ENCODE data around the gene MT1E.

The MT1E gene

DNA sequence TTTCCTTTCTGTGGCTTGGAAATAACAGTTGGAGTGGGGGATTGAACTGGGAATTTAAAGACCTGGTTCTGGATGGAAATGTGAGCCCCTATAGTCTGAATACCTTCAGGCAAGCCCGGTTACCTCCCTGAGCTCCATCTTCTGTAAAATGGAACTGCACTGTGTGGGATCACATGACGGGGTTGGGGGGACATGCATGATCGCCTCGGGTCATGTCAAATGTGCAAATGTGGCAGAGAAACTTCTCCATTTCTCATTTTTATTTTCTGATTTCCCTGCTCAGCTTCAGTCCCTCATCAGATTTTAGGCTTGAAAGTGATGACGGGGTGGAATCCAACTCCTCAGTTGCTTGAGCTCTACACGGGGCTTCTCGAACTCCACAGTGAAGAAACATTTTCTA lies 27.6 kb downstream of the MT1E start:
- H3K79me2 ChIP-seq (ENCODE audit: low read length), result no peaks in the 10 kb centered on the region
- no peaks in the 10 kb centered on the region for H3K36me3 ChIP-seq (replicated peaks; ENCODE audit: insufficient read depth, low read length)
- H4K20me1 ChIP-seq (ENCODE audit: insufficient read depth, low read length), result no peaks in the 10 kb centered on the region
- H3K9ac ChIP-seq (ENCODE audit: low read length), result no peak overlapping the region
- no peak overlapping the region for H3K4me2 ChIP-seq (ENCODE audit: low read depth, low read length)
- H3K4me3 ChIP-seq (ENCODE audit: low read length), result no peak overlapping the region
- H2AFZ ChIP-seq (ENCODE audit: low read length), result no peak overlapping the region
- H3K9me3 ChIP-seq (replicated peaks; ENCODE audit: insufficient read depth, low read length), result no peaks in the 10 kb centered on the region
- no peak for DNase-seq
- H3K4me1 ChIP-seq (ENCODE audit: low read length), result no peaks in the 10 kb centered on the region
- H3K27ac ChIP-seq (ENCODE audit: low read length), result no peak overlapping the region
- H3F3A ChIP-seq (ENCODE audit: insufficient read depth, low read length), result no peaks in the 10 kb centered on the region
- H3K27me3 ChIP-seq (replicated peaks; ENCODE audit: insufficient read depth, low read length), result peaks cover 45% of the 10 kb centered on the region
- TF ChIP-seq, protein P1, sequence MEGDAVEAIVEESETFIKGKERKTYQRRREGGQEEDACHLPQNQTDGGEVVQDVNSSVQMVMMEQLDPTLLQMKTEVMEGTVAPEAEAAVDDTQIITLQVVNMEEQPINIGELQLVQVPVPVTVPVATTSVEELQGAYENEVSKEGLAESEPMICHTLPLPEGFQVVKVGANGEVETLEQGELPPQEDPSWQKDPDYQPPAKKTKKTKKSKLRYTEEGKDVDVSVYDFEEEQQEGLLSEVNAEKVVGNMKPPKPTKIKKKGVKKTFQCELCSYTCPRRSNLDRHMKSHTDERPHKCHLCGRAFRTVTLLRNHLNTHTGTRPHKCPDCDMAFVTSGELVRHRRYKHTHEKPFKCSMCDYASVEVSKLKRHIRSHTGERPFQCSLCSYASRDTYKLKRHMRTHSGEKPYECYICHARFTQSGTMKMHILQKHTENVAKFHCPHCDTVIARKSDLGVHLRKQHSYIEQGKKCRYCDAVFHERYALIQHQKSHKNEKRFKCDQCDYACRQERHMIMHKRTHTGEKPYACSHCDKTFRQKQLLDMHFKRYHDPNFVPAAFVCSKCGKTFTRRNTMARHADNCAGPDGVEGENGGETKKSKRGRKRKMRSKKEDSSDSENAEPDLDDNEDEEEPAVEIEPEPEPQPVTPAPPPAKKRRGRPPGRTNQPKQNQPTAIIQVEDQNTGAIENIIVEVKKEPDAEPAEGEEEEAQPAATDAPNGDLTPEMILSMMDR (IDR thresholded peaks at IDR 0.05; ENCODE audit: low read length), result no peak
- no peak for TF ChIP-seq EZH2phosphoT487 (IDR thresholded peaks at IDR 0.05; ENCODE audit: low read length)
- no peak for TF ChIP-seq EZH2 (optimal IDR thresholded peaks at IDR 0.05; ENCODE audit: low read depth, low read length)
- H3K9me2 ChIP-seq (replicated peaks; ENCODE audit: insufficient read depth, low read length), result no peaks in the 10 kb centered on the region

DNA sequence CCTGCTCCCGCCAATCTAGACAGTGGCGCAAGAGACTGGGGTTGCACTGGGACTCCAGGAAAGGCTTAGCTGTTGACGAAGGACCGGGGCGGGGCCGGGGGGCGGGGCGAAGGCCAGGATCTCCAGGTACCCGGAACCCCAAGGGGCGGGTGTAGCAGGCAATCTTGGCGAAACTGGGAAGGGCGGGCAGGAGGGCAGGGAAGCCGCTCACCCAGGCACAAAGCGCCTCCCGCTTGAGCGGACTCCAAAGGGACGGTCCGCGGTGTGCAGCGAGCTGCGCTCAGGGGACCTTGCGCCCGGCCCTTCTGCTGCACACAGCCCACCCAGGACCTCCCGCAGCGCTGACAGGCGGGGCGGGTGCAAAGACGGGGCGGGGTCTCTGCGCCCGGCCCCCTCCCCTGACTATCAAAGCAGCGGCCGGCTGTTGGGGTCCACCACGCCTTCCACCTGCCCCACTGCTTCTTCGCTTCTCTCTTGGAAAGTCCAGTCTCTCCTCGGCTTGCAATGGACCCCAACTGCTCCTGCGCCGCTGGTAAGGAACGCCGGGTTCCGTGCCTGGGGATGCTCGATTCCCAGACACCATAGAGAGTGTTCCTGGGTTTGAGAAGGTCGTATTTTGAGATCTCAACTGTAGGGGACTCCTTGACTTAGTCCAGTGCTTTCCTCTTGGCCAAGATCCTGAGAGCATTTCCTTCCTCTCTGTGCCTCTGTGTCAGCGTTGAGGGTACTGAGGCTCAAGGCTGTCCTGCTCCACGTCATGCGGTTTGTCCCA lies 32.2 kb downstream of the MT1E start, which contains the start of gene MT1F:
Gene MT1F, plus strand, starts transcription at position 405 of the 772 bp plus-strand sequence. Its CDS starts 100 bp downstream, at position 505.
- Histone ChIP-seq H3K9ac (ENCODE audit: low read length) (no peak within 1 kb of the TSS; the same call in 1 of the 2 replicates), H3K27ac (ENCODE audit: low read length) (no peak within 1 kb of the TSS), H3K27me3 (replicated peaks; ENCODE audit: insufficient read depth, low read length) (peaks cover 69% of the 10 kb centered on the region), H3K36me3 (replicated peaks; ENCODE audit: insufficient read depth, low read length) (no peaks in the 10 kb centered on the region), H2AFZ (ENCODE audit: low read length) (peak within 1 kb of the TSS; percentile 82), H3K4me3 (ENCODE audit: low read length) (peak within 1 kb of the TSS; percentile 72), H3K79me2 (ENCODE audit: low read length) (no peaks in the 10 kb centered on the region), H3F3A (ENCODE audit: insufficient read depth, low read length) (no peaks in the 10 kb centered on the region), H3K9me3 (replicated peaks; ENCODE audit: insufficient read depth, low read length) (no peaks in the 10 kb centered on the region), H3K4me1 (ENCODE audit: low read length) (no peaks in the 10 kb centered on the region), H3K9me2 (replicated peaks; ENCODE audit: insufficient read depth, low read length) (no peaks in the 10 kb centered on the region), H3K4me2 (ENCODE audit: low read depth, low read length) (peak within 1 kb of the TSS; percentile 71), H4K20me1 (ENCODE audit: insufficient read depth, low read length) (no peaks in the 10 kb centered on the region)
- DNase-seq, result peak; percentile 36
- no peak for TF ChIP-seq EZH2phosphoT487 (IDR thresholded peaks at IDR 0.05; ENCODE audit: low read length)
- no peak for TF ChIP-seq EZH2 (optimal IDR thresholded peaks at IDR 0.05; ENCODE audit: low read depth, low read length)
- TF ChIP-seq, protein P1 (IDR thresholded peaks at IDR 0.05; ENCODE audit: low read length), result no peak

DNA sequence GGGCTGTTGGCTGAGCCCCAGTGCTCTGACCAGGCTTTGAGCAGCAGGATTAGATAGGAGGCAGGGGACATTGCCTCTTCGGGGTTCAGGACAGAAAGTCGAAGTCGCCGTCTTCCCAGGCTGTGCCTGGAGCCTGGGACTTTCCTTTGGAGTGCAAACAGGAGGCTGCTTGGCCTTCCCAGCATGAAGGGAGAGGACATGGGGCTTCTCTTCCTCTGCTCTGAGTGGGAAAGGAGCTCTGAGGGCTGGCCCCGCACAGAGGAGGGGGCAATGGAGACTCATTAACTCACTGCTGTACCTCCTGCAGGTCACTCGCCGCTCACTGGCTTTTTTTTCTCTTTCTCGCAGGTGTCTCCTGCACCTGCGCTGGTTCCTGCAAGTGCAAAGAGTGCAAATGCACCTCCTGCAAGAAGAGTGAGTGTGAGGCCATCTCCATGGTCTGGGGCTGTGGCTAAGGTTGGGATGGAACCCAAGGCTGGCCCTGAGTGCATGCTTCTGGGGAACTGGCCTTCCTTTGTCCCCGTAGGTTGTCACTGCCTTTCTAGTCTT lies 32.8 kb downstream of the MT1E start:
- Histone ChIP-seq H3K9me2 (replicated peaks; ENCODE audit: insufficient read depth, low read length) (no peaks in the 10 kb centered on the region), H3K9ac (ENCODE audit: low read length) (no peak overlapping the region), H4K20me1 (ENCODE audit: insufficient read depth, low read length) (no peaks in the 10 kb centered on the region), H3K27me3 (replicated peaks; ENCODE audit: insufficient read depth, low read length) (peaks cover 69% of the 10 kb centered on the region), H3K4me3 (ENCODE audit: low read length) (peak overlapping the region; percentile 72), H3K4me1 (ENCODE audit: low read length) (no peaks in the 10 kb centered on the region), H3K27ac (ENCODE audit: low read length) (no peak overlapping the region), H3K36me3 (replicated peaks; ENCODE audit: insufficient read depth, low read length) (no peaks in the 10 kb centered on the region), H2AFZ (ENCODE audit: low read length) (peak overlapping the region; percentile 82), H3F3A (ENCODE audit: insufficient read depth, low read length) (no peaks in the 10 kb centered on the region), H3K79me2 (ENCODE audit: low read length) (no peaks in the 10 kb centered on the region), H3K9me3 (replicated peaks; ENCODE audit: insufficient read depth, low read length) (no peaks in the 10 kb centered on the region), H3K4me2 (ENCODE audit: low read depth, low read length) (peak overlapping the region; percentile 71)
- TF ChIP-seq, protein P1 (IDR thresholded peaks at IDR 0.05; ENCODE audit: low read length), result no peak
- TF ChIP-seq EZH2 (optimal IDR thresholded peaks at IDR 0.05; ENCODE audit: low read depth, low read length) (no peak), EZH2phosphoT487 (IDR thresholded peaks at IDR 0.05; ENCODE audit: low read length) (no peak)
- DNase-seq, result no peak
